ENCODE data around the gene MT1B.

The MT1B gene

GRCh38 chr16:56689171-56689570 lies 37.5 kb downstream of the MT1B start:
- no peak for DNase-seq

- no peak for DNase-seq
These were observed 38.9 kb downstream of the MT1B start for GRCh38 chr16:56690420-56691122.

DNA sequence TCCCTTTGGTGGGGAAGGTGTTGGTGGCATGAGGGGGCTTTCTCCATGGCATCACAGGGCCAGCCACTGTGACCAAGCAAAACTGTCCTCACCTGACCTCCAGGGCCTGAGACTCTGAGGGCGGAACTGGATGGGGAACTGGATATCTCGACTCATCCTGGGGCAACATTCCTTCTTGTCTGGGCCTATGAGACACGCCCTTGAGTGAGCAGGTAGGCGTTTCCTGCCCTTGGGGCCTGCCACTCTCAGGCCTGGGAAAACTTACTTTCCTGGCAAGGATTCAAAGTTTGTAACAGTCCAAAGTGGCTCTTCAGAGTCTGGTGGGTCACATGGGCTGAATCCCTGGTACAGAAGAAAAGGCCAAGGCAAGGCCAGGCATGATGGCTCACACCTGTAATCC lies 40.2 kb downstream of the MT1B start:
- DNase-seq = no peak

GRCh38 chr16:56695246-56695645 lies 43.6 kb downstream of the MT1B start:
- no peak for DNase-seq

- DNase-seq = no peak
These were observed 45.9 kb downstream of the MT1B start for GRCh38 chr16:56697456-56698155.

DNA sequence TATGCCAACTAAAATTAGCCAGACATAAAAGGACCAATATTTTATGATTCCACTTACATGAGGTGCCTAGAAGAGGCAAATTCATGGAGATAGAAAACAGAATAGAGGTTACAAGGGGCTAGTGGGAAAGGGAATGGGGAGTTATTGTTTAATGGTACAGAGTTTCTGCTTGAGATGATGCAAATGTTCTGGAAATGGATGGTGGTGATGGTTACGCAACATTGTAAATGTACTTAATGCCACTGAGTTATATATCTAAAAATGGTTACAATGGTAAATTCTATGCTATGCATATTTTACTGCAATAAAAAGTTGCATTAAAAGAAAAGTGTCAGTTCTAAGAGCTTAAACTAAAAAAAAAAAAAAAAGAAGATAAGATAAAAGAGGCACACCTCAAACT lies 48.5 kb downstream of the MT1B start:
- no peak for DNase-seq

DNA sequence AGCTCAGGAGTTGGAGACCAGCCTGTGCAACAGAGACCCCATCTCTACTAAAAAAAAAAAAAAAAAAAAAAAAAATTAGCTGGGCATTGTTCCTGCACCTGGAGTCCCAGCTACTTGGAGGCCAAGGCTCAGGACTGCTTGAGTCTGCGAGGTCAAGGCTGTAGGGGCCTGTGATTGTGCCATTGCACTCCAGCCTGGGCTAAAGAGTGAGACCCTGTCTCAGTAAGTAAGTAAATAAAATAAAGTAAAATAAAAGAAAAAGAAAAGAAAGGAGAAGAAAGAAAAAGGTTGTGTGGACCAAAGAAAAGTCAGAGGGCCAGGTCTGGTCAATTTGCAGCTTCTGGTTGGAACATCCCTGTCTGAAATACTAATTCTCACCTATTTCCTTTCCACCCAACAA lies 48.9 kb downstream of the MT1B start:
- no peak for DNase-seq

- no peak for DNase-seq
These were observed 49.8 kb downstream of the MT1B start for GRCh38 chr16:56701534-56701933.

All from NCI-H774 (cell line).